Hypothalamus (tissue), 51 donors: ENCODE data around the gene OR8S1.
"Not testable (repeated sequence)": the region's sequence is repeated elsewhere in the genome, so short reads cannot be mapped to it uniquely, and the experiment has no call there.

ENCODE experiments used
- DNase-seq, 51 donors: peaks; one replicate each; lab custom pipeline; 2025; lab: John Stamatoyannopoulos, UW

OR8S1 gene

DNA sequence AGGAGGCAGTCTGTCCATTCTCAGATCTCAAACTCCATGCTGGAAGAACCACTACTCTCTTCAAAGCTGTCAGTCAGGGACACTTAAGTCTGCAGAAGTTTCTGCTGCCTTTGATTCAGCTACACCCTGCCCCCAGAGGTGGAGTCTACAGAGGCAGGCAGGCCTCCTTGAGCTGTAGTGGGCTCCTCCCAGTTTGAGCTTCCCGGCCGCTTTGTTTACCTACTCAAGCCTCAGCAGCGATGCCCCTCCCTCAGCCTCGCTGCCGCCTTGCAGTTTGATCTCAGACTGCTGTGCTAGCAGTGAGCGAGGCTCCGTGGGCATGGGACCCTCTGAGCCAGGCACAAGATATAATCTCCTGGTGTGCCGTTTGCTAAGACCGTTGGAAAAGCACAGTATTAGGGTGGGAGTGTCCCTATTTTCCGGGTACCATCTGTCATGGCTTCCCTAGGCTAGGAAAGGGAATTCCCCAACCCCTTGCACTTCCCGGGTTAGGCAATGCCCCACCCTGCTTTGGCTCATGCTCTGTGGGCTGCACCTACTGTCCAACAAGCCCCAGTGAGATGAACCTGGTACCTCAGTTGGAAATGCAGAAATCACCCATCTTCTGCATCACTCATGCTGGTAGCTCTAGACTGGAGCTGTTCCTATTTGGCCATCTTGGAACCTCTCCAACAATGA is 28.4 kb downstream of the OR8S1 start:
- not testable (repeated sequence) for DNase-seq

DNA sequence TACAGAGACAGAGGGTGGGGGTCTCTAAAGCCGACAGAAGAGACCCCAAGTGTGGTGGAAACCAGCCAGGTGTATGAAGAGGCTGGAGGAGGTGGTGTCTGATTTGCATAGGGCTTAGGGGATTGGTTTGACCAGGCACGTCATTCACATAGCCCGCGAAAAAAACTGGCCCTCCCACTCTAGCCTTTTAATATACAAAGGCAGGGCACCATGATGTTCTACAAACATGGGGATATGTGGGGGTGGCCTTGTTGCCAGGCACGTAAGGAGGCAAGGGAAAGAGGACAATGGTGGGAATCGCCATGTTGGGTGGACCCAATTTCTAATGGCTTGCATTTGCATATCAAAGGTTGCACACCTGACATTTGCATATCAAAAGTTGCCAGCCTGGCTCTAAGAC is 31.2 kb downstream of the OR8S1 start:
- DNase-seq, result no peak

DNA sequence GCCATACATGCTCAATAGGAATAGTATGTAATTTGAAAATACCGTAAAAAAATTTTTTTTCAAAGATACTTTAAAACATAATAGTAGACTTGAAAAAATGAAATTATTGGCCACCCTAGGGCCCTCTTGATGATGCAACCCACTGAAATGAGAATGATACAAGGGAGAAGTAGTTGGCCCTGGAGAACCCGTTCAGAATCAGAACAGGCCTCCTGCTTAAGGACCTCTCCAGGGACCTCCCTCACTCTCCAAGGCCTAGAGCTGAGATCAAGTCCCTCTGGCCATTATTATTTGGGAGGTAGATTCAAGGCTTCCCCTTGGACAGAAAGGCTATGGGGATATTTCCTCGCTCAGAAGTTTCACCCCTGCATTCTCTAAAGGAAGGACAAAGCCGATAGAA is 32.5 kb downstream of the OR8S1 start:
- no peak for DNase-seq

GRCh38 chr12:48567731-48568130 is 42.3 kb downstream of the OR8S1 start:
- no peak for DNase-seq

GRCh38 chr12:48569946-48570345 is 44.5 kb downstream of the OR8S1 start, which contains the start of gene LALBA:
Gene LALBA, minus strand, starts transcription at chr12:48570046. Its CDS starts 26 bp downstream, at chr12:48570020.
- DNase-seq, result no peak

DNA sequence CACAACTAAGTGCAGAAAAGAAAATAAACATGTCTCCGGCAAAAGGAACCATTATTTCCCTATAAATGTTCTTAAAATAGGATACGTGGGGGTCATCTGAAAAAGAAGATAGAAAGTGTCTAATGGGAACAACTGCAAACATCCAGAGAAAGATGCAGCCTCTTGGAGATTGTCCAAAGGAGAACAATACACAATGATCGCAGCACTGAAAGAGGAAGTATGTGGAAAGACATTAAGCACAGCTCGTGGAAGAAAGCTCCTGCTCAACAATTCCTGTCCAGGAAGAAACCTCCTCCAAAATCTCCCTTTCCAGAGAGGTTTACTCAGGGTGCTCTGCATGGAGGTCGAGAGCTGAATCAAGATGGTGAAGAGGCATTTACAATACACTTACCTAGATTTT is 46.9 kb downstream of the OR8S1 start:
- peak in 4 of 51 donors; percentile 2 to 15 (median 3) for DNase-seq
